ENCODE results near the gene ZNF277.

Gene ZNF277

GRCh38 chr7:112184455-112184854 is 22.0 kb upstream of the ZNF277 start:
- no peak for DNase-seq (ENCODE audit: low read depth in 3 of 3)

- no peak for DNase-seq (ENCODE audit: low read depth in 3 of 3)
These were observed 21.3 kb upstream of the ZNF277 start for GRCh38 chr7:112185005-112185834.

GRCh38 chr7:112186300-112186699 is 20.2 kb upstream of the ZNF277 start:
- no peak for DNase-seq (ENCODE audit: low read depth in 3 of 3)

- no peak for DNase-seq (ENCODE audit: low read depth in 3 of 3)
These were observed 18.2 kb upstream of the ZNF277 start for GRCh38 chr7:112188257-112188656.

GRCh38 chr7:112189691-112190090 is 16.8 kb upstream of the ZNF277 start:
- no peak for DNase-seq (ENCODE audit: low read depth in 3 of 3)

- DNase-seq (ENCODE audit: low read depth in 3 of 3): no peak
These were observed 16.4 kb upstream of the ZNF277 start for GRCh38 chr7:112190120-112190519.

GRCh38 chr7:112192236-112193154 is 14.0 kb upstream of the ZNF277 start:
- no peak for DNase-seq (ENCODE audit: low read depth in 3 of 3)

GRCh38 chr7:112193915-112194502 is 12.5 kb upstream of the ZNF277 start:
- no peak for DNase-seq (ENCODE audit: low read depth in 3 of 3)

GRCh38 chr7:112195717-112196116 is 10.8 kb upstream of the ZNF277 start:
- DNase-seq (ENCODE audit: low read depth in 3 of 3): no peak

- no peak for DNase-seq (ENCODE audit: low read depth in 3 of 3)
These were observed 9.2 kb upstream of the ZNF277 start for GRCh38 chr7:112197322-112197721.

GRCh38 chr7:112199035-112199655 is 7.3 kb upstream of the ZNF277 start:
- no peak for DNase-seq (ENCODE audit: low read depth in 3 of 3)

GRCh38 chr7:112199672-112200071 is 6.8 kb upstream of the ZNF277 start:
- no peak for DNase-seq (ENCODE audit: low read depth in 3 of 3)

GRCh38 chr7:112201411-112201810 is 5.1 kb upstream of the ZNF277 start:
- DNase-seq (ENCODE audit: low read depth in 3 of 3): no peak

GRCh38 chr7:112201839-112202238 is 4.7 kb upstream of the ZNF277 start:
- DNase-seq (ENCODE audit: low read depth in 3 of 3): no peak

GRCh38 chr7:112202816-112203215 is 3.7 kb upstream of the ZNF277 start:
- DNase-seq (ENCODE audit: low read depth in 3 of 3): no peak

- DNase-seq (ENCODE audit: low read depth in 3 of 3): no peak
These were observed 3.1 kb upstream of the ZNF277 start for GRCh38 chr7:112203365-112203739.

GRCh38 chr7:112204499-112205342 is 1.8 kb upstream of the ZNF277 start:
- no peak for DNase-seq (ENCODE audit: low read depth in 3 of 3)

- no peak for DNase-seq (ENCODE audit: low read depth in 3 of 3)
These were observed 905 bp upstream of the ZNF277 start for GRCh38 chr7:112205343-112206237.

GRCh38 chr7:112206991-112207592 is 597 bp downstream of the ZNF277 start:
- no peak for DNase-seq (ENCODE audit: low read depth in 3 of 3)

GRCh38 chr7:112207765-112208164 is 1.3 kb downstream of the ZNF277 start:
- DNase-seq (ENCODE audit: low read depth in 3 of 3): no peak

Data from stimulated activated CD4-positive, alpha-beta T cell treated with anti-CD3 and anti-CD28 coated beads, TNF-alpha, amount 100 ng/mL, for 4 hours (primary cell).